ENCODE measurements around the gene COX7A1. TPM values are rescaled to one million over a fixed set of nuclear protein-coding genes. Genes with fewer than 3 reads are reported as not detected.

Gene COX7A1
- total and polyA plus RNA-seq, 11 donors, result 414 to 2,982 (median 2,187) TPM

DNA sequence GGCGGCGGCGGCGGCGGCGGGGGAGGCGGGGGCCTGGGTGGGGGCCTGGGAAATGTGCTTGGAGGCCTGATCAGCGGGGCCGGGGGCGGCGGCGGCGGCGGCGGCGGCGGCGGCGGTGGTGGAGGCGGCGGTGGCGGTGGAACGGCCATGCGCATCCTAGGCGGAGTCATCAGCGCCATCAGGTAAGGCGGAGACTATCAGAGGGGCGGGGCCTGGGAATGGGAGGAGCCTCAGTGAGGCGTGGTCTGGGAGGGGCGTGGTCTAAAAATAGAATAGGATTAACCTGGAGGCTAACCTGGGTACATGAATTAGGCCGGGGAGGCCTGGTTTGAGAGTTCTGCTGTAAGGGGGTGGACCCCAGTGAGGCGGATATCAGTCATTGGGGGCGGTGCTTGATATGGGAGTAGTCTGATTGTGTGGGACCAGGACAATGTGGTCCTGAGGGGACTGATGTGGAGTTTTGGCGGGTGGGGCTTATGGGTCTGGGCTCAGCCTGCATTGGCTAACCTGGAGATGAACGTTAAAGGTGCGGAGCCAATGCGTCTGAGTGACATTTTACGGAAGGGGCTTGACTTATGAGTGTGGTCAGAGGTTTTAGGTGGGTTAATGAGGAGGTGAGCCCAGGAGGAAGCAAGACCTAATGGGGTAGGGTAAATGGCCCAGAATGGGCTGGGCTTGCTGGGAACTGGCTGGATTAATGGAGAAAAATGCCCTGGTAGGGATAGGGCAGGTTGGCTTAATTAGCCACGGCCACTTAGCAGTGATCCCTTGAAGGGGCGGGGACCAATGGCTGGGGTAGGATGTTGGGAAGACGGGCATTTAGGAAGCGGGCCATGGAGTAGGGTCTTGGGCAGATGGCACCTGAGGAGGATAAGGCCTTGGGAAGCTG, 11.0 kb downstream of the COX7A1 start:
- no peaks in the 10 kb centered on the region for H3K27me3 ChIP-seq
- no peaks in the 10 kb centered on the region for H3K9me3 ChIP-seq
- H3K36me3 ChIP-seq, result peaks cover 0 to 46% (median 44%) of the 10 kb centered on the region in 9 donors
- peak overlapping the region; percentile 93 to 100 (median 99) for H3K27ac ChIP-seq
- H3K4me3 ChIP-seq, result peak overlapping the region; percentile 80 to 100 (median 95)
- ATAC-seq (peak; percentile 59 to 81 (median 77)), DNase-seq (peak; percentile 84 to 93 (median 90))
- WGBS, 4 donors, result 20 to 23% (median 21%) methylated on average over 35 to 42 of the region's 42 CpGs
- intact Hi-C loops (cut with DNase I), result loop anchor here in 1 of 10 donors (10.0 kb wide), 1 partner anchor 386 kb away; the partner anchor contains the start of genes HSPB6 and PROSER3
- TF ChIP-seq CTCF (IDR thresholded peaks at IDR 0.05) (no peak), POLR2A (IDR thresholded peaks at IDR 0.05) (peak; percentile 27 to 79)
- H3K4me1 ChIP-seq, result peaks cover 0 to 27% (median 16%) of the 10 kb centered on the region in 12 donors

GRCh38 chr19:36140304-36141038, 11.8 kb downstream of the COX7A1 start:
- intact Hi-C loops (cut with DNase I), result loop anchor here in 4 of 10 donors (1.0 to 10.0 kb wide), 4 partner anchors 12 to 386 kb away; partner anchors contain the start of genes COX7A1 (in 3 of the 4), HSPB6 (in 1 of the 4) and PROSER3 (in 1 of the 4)
- Histone ChIP-seq H3K4me1 (peaks cover 0 to 30% (median 16%) of the 10 kb centered on the region in 12 donors), H3K27ac (peak overlapping the region; percentile 93 to 100 (median 99)), H3K36me3 (peaks cover 0 to 37% (median 36%) of the 10 kb centered on the region in 9 donors), H3K27me3 (no peaks in the 10 kb centered on the region), H3K4me3 (peak overlapping the region; percentile 80 to 100 (median 95)), H3K9me3 (no peaks in the 10 kb centered on the region)
- ATAC-seq, result peak in 3 of 4 donors; percentile 4 to 31 (median 9)
- no peak for TF ChIP-seq POLR2A (IDR thresholded peaks at IDR 0.05)
- no peak for TF ChIP-seq CTCF (IDR thresholded peaks at IDR 0.05)
- peak in 4 of 5 donors; percentile 58 to 75 (median 68) for DNase-seq
- WGBS, 4 donors, result 0 to 1% (median 0%) methylated on average over 26 to 31 of the region's 31 CpGs

- TF ChIP-seq POLR2A (IDR thresholded peaks at IDR 0.05), result peak; percentile 95 to 97
- TF ChIP-seq CTCF (IDR thresholded peaks at IDR 0.05), result peak in 5 of 12 donors; percentile 14 to 19 (median 17)
- peaks cover 0 to 30% (median 29%) of the 10 kb centered on the region in 9 donors for H3K36me3 ChIP-seq
- H3K4me1 ChIP-seq, result peaks cover 0 to 30% (median 16%) of the 10 kb centered on the region in 12 donors
- H3K27me3 ChIP-seq, result no peaks in the 10 kb centered on the region
- DNase-seq (peak; percentile 98 to 99 (median 99)), ATAC-seq (peak; percentile 91 to 93 (median 92))
- H3K9me3 ChIP-seq, result no peaks in the 10 kb centered on the region
- 0 to 1% (median 1%) methylated on average over 17 to 75 of the region's 75 CpGs for WGBS, 4 donors
- peak within 1 kb of the TSS; percentile 80 to 100 (median 95) for H3K4me3 ChIP-seq
- intact Hi-C loops (cut with DNase I), result loop anchor here in 6 of 10 donors (1.0 to 10.0 kb wide), 5 partner anchors 11 to 385 kb away; partner anchors contain the start of genes COX7A1 (in 4 of the 6), HSPB6 (in 1 of the 6) and PROSER3 (in 1 of the 6)
- H3K27ac ChIP-seq, result peak within 1 kb of the TSS; percentile 93 to 100 (median 99)
Measured at GRCh38 chr19:36139473-36140303, 12.6 kb downstream of the COX7A1 start, which contains the start of gene CAPNS1. Gene CAPNS1 (plus strand): TSS chr19:36140066. CDS start chr19:36141012, 946 bp downstream.

Measured in heart left ventricle (tissue), 16 donors.